ENCODE data around the gene TNIK.

Gene TNIK

DNA sequence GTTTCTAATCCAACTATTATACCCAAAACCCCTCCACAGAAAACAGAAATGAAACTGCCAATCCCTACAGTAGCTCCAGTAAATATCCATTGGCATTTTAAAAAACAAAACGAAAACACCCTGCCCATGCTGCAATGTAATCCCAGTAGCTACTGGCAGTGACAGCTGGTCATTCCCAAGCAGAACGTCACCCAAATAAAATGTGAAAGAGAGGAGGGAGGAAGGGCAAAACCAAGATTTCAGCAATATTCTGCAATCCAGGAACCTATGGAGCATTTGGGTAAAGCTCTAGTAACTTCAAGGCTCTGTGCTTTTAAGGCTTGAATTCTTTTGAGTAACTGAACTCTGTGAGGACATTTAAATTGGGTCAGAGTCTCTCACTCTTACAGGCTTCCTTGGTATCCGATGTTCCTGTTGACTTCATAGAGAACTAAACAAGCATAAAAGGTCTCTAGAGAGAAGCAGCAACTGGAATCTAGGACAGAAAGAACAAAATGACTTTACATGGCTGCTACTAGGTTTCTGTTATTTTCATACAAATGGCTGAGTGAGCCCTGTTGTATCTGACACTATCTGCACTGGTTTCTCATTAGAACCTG, 136.2 kb downstream of the TNIK start:
- FAIRE-seq (no peak), DNase-seq (ENCODE audit: insufficient read length, low spot score) (no peak)

GRCh38 chr3:171321559-171322360, 138.4 kb downstream of the TNIK start:
- FAIRE-seq (no peak), DNase-seq (ENCODE audit: insufficient read length, low spot score) (no peak)
- TF ChIP-seq POLR2A (IDR thresholded peaks at IDR 0.05; ENCODE audit: low read depth, low read length), result no peak
- TF ChIP-seq POLR2AphosphoS5 (IDR thresholded peaks at IDR 0.05; ENCODE audit: low read depth, low read length), result no peak
- TF ChIP-seq TAF1 (IDR thresholded peaks at IDR 0.05; ENCODE audit: low read depth, low read length), result no peak
- TF ChIP-seq POU2F2 (IDR thresholded peaks at IDR 0.05; ENCODE audit: low read depth, low read length), result no peak
- TF ChIP-seq PAX5 (IDR thresholded peaks at IDR 0.05; ENCODE audit: insufficient read depth, low read length, severe bottlenecking), result no peak
- TF ChIP-seq SPI1 (IDR thresholded peaks at IDR 0.05; ENCODE audit: low read depth, low read length), result no peak

More for the DNA sequence above, 136.2 kb downstream of the TNIK start:
- TF ChIP-seq POLR2A (IDR thresholded peaks at IDR 0.05; ENCODE audit: low read depth, low read length) (no peak), POLR2AphosphoS5 (IDR thresholded peaks at IDR 0.05; ENCODE audit: low read depth, low read length) (no peak), PAX5 (IDR thresholded peaks at IDR 0.05; ENCODE audit: insufficient read depth, low read length, severe bottlenecking) (no peak), TAF1 (IDR thresholded peaks at IDR 0.05; ENCODE audit: low read depth, low read length) (no peak)

DNA sequence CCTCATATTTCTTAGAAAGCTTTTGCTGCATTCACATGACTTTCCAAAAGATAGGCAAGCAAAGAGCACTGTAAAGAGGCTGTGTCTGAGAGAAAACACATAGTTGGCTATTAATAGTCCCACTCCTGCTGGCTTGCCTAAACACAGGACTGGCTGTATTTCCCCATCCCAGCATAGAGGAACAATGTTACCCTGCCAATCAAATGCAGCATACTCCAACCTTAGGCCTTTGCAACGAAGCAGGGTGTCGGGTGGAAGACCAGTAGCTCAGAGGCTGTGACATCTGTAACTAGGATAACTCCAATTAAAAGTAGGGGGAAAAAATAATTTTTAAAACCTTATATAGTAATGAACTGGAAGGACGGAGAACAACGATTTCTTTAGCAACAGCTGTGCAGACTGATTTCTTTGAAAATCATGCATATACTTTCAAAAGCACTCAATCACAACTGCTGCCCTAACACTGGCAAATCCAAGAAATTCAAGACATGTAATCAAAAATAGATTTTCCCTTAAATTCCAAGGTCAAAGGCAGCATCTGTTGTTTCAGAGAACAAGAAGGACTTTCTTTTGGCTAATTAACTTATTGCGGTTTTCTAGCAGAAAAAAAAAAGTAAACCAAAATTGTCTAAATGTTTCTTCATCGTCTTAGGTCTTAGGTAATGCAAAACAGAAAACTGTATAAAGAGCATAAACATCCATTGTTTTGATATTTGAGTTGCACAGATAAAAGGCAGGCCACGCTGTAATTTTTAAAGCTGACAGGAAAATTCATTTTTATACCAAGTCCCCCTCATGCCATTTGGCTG, 139.3 kb downstream of the TNIK start:
- no peak for FAIRE-seq
- TF ChIP-seq SPI1 (IDR thresholded peaks at IDR 0.05; ENCODE audit: low read depth, low read length) (no peak), POLR2AphosphoS5 (IDR thresholded peaks at IDR 0.05; ENCODE audit: low read depth, low read length) (no peak), POLR2A (IDR thresholded peaks at IDR 0.05; ENCODE audit: low read depth, low read length) (no peak), POU2F2 (IDR thresholded peaks at IDR 0.05; ENCODE audit: low read depth, low read length) (no peak), PAX5 (IDR thresholded peaks at IDR 0.05; ENCODE audit: insufficient read depth, low read length, severe bottlenecking) (no peak), TAF1 (IDR thresholded peaks at IDR 0.05; ENCODE audit: low read depth, low read length) (no peak)
- no peak for DNase-seq (ENCODE audit: insufficient read length, low spot score)

DNA sequence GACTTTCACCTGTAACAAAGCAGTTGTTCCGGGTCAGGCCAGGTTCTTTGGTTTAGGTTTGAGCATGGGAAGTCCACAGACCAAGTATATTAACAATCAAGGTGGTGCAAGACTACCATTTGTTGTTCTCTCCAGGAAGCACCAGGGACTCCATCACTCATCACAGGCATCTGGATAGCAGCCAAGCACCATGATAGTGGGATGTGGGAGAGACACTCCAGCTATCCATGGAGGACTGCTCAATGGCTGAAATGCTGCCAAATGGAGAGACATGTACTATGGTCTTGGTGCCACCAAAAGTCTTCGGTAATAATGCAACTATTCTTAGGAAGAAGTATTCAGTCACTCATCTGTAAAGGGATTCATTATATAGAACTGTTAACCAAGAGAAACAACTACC, 143.0 kb downstream of the TNIK start:
- TF ChIP-seq SPI1 (IDR thresholded peaks at IDR 0.05; ENCODE audit: low read depth, low read length) (no peak), POU2F2 (IDR thresholded peaks at IDR 0.05; ENCODE audit: low read depth, low read length) (no peak), POLR2A (IDR thresholded peaks at IDR 0.05; ENCODE audit: low read depth, low read length) (no peak), TAF1 (IDR thresholded peaks at IDR 0.05; ENCODE audit: low read depth, low read length) (no peak)
- FAIRE-seq (no peak), DNase-seq (ENCODE audit: insufficient read length, low spot score) (no peak)

DNA sequence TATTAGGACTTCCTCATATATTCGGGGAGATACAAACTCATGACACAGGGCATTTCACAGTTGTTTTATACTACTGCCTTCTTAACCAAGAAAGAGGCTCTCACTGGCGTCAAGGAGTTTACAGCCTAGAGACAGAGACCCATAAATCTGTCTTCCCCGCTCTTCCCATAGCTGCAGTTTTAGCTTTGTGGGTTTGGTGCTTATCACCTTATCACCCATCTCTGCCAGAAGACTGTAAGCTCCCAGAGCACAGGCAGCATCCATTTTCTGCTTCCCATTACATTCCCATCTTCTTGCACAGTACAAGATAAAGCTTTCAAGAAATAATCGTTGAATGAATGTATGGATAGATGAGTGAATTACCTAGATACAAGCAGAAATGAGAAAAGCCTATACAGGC, 144.3 kb downstream of the TNIK start:
- DNase-seq (ENCODE audit: insufficient read length, low spot score), result no peak
- TF ChIP-seq SPI1 (IDR thresholded peaks at IDR 0.05; ENCODE audit: low read depth, low read length) (no peak), POLR2A (IDR thresholded peaks at IDR 0.05; ENCODE audit: low read depth, low read length) (no peak), POU2F2 (IDR thresholded peaks at IDR 0.05; ENCODE audit: low read depth, low read length) (no peak), TAF1 (IDR thresholded peaks at IDR 0.05; ENCODE audit: low read depth, low read length) (no peak), PAX5 (IDR thresholded peaks at IDR 0.05; ENCODE audit: insufficient read depth, low read length, severe bottlenecking) (no peak), POLR2AphosphoS5 (IDR thresholded peaks at IDR 0.05; ENCODE audit: low read depth, low read length) (no peak)
- no peak for FAIRE-seq

DNA sequence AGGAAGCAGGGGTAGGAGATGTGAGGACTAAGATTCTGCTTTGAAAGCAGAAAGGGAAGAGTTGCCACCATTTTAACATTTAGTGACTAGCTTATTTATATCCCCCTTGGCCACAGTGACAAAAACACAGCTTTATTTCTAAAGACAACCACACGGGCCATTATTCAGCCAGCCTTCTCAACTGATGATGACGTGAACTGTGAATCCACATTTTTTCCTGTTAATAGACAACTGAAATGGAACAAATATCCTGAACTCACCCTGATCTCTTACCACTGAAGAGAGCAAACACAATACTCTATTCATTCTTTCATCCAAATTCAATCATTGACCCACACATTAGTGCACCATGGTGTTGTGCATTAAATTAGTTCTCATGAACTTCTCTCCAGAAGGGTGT, 145.1 kb downstream of the TNIK start:
- TF ChIP-seq TAF1 (IDR thresholded peaks at IDR 0.05; ENCODE audit: low read depth, low read length) (no peak), SPI1 (IDR thresholded peaks at IDR 0.05; ENCODE audit: low read depth, low read length) (no peak), POLR2AphosphoS5 (IDR thresholded peaks at IDR 0.05; ENCODE audit: low read depth, low read length) (no peak), PAX5 (IDR thresholded peaks at IDR 0.05; ENCODE audit: insufficient read depth, low read length, severe bottlenecking) (no peak), POU2F2 (IDR thresholded peaks at IDR 0.05; ENCODE audit: low read depth, low read length) (no peak)
- no peak for DNase-seq (ENCODE audit: insufficient read length, low spot score)
- no peak for FAIRE-seq

- no peak for FAIRE-seq
- TF ChIP-seq PAX5 (IDR thresholded peaks at IDR 0.05; ENCODE audit: insufficient read depth, low read length, severe bottlenecking) (no peak), POU2F2 (IDR thresholded peaks at IDR 0.05; ENCODE audit: low read depth, low read length) (no peak), SPI1 (IDR thresholded peaks at IDR 0.05; ENCODE audit: low read depth, low read length) (no peak), POLR2A (IDR thresholded peaks at IDR 0.05; ENCODE audit: low read depth, low read length) (no peak)
- DNase-seq (ENCODE audit: insufficient read length, low spot score), result no peak
Measured at GRCh38 chr3:171314341-171314740, 145.9 kb downstream of the TNIK start.

GRCh38 chr3:171313702-171314101, 146.5 kb downstream of the TNIK start:
- FAIRE-seq (no peak), DNase-seq (ENCODE audit: insufficient read length, low spot score) (no peak)
- TF ChIP-seq PAX5 (IDR thresholded peaks at IDR 0.05; ENCODE audit: insufficient read depth, low read length, severe bottlenecking), result no peak
- no peak for TF ChIP-seq POLR2A (IDR thresholded peaks at IDR 0.05; ENCODE audit: low read depth, low read length)
- TF ChIP-seq POU2F2 (IDR thresholded peaks at IDR 0.05; ENCODE audit: low read depth, low read length), result no peak
- no peak for TF ChIP-seq TAF1 (IDR thresholded peaks at IDR 0.05; ENCODE audit: low read depth, low read length)
- TF ChIP-seq SPI1 (IDR thresholded peaks at IDR 0.05; ENCODE audit: low read depth, low read length), result no peak
- TF ChIP-seq POLR2AphosphoS5 (IDR thresholded peaks at IDR 0.05; ENCODE audit: low read depth, low read length), result no peak

GRCh38 chr3:171312741-171313140, 147.5 kb downstream of the TNIK start:
- TF ChIP-seq SPI1 (IDR thresholded peaks at IDR 0.05; ENCODE audit: low read depth, low read length) (no peak), POU2F2 (IDR thresholded peaks at IDR 0.05; ENCODE audit: low read depth, low read length) (no peak), POLR2AphosphoS5 (IDR thresholded peaks at IDR 0.05; ENCODE audit: low read depth, low read length) (no peak), PAX5 (IDR thresholded peaks at IDR 0.05; ENCODE audit: insufficient read depth, low read length, severe bottlenecking) (no peak), TAF1 (IDR thresholded peaks at IDR 0.05; ENCODE audit: low read depth, low read length) (no peak), POLR2A (IDR thresholded peaks at IDR 0.05; ENCODE audit: low read depth, low read length) (no peak)
- no peak for FAIRE-seq
- DNase-seq (ENCODE audit: insufficient read length, low spot score), result no peak

All from GM12891 (cell line).